NCI-H82 (cell line): ENCODE measurements around the gene ARF6.
A peak's percentile ranks its signal among the peaks of the same experiment; 100 is the strongest.
"Not testable (repeated sequence)": the region's sequence is repeated elsewhere in the genome, so short reads cannot be mapped to it uniquely, and the experiment has no call there.

ENCODE experiments used
- DNase-seq: peaks from one replicate; lab custom pipeline; 2025; lab: John Stamatoyannopoulos, UW

The ARF6 gene

GRCh38 chr14:49876563-49877127, 16.2 kb upstream of the ARF6 start:
- no peak for DNase-seq

DNA sequence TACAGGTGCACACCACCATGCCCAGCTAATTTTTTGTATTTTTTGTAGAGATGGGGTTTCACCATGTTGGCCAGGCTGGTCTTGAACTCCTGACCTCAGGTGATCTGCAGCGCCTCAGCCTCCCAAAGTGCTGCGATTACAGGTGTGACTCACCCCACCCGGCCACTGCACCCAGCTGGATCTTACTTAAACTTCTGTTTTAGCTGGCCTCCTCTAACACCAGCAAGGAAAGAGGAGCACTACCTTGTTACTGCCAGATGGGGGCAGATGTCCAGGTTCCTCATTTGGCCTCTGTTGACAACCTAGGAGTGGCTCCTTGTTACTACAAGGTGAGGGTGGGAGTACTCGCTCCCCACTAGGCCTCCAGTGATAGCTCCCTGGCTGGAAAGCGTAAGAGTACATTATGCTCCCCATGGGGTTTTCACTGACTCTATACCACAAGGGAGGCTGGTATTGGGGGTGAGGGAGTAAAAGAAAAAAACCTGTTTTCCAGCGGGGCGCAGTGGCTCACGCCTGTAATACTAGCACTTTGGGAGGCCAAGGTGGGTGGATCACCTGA, 13.2 kb upstream of the ARF6 start:
- DNase-seq: peak; percentile 74

DNA sequence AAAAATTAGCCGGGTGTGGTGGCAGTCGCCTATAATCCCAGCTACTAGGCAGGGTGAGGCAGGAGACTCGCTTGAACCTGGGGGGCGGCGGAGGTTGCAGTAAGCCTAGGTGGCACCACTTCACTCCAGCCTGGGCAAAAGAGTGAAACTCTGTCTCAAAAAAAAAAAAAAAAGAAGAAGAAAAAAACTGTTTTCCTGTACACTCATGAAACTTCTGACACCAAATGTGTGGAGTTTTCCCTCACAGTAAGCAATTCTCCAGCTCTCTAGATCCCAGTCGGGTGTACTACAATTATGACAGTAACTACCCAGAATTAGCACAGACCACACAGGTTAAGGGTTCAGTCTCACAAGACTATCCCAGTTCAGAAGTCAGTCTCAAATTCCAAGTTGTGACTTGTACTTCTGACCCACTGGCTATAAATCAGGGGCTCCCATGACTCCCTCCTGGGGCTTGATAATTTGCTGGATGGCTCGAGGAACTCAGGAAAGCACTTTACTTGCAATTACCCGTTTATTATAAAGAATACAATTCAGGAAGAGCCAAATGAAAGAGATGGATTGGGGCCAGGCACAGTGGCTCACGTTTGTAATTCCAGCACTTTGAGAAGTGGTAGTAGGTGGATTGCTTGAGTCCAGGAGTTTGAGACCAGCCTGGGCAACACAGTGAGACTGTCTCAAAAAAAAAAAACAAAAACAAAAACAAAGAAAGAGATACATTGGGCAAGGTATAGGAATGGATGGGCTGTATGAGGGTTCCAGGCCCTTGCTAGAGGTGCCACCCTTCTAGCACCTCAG, 12.4 kb upstream of the ARF6 start:
- DNase-seq: no peak

GRCh38 chr14:49881350-49882001, 11.4 kb upstream of the ARF6 start:
- DNase-seq: no peak

GRCh38 chr14:49882826-49883694, 9.8 kb upstream of the ARF6 start:
- no peak for DNase-seq

DNA sequence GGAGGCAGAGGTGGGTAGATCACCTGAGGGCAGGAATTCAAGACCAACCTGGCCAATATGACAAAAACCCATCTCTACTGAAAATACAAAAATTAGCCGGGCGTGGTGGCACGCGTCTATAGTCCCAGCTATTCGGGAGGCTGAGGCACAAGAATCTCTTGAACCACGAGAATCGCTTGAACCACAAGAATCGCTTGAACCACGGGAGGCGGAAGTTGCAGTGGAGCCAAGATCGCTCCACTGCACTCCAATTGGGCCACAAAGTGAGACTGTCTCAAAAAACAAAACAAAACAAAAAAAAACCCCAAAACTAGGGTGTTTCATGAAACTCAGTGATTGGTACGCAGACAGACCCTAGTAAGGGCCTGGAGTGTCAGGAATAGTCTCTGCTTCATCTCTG, 6.4 kb upstream of the ARF6 start:
- no peak for DNase-seq

DNA sequence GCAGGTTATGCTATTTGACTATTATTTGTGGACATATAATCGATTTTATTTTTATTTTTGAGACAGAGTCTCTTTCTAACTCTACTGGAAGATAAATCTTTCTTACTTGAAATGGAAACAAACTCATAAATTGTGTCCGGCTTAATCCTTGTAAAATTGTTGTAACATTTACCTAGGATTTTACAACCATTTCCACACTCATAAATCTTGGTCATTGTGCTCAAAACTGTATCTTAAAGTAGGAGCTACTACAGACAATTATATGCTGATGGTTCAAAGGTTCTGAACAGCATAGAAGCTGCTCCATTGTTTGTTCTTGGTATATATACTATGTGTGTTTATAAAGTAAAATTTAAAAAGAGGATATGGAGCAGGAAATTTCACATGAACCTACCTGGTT, 4.6 kb upstream of the ARF6 start:
- no peak for DNase-seq

DNA sequence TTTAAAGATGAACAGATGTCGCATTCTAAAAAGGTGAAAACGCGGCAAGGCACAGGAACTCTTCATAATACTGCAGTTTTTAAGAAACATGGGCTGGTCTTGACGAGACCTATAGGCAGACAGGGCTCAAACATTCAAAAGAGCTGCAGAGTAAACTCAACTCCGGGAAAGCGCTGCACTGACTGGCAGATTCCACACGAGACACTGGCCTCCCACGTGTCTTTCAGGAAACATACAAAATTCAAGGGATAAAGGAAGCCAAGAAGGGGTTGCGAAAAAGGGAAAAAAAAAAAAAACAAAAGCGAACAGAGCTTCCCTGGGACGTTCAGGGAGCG, 614 bp upstream of the ARF6 start:
- DNase-seq: peak; percentile 70

- DNase-seq: peak; percentile 58
Measured at GRCh38 chr14:49893309-49894213, 679 bp downstream of the ARF6 start.

DNA sequence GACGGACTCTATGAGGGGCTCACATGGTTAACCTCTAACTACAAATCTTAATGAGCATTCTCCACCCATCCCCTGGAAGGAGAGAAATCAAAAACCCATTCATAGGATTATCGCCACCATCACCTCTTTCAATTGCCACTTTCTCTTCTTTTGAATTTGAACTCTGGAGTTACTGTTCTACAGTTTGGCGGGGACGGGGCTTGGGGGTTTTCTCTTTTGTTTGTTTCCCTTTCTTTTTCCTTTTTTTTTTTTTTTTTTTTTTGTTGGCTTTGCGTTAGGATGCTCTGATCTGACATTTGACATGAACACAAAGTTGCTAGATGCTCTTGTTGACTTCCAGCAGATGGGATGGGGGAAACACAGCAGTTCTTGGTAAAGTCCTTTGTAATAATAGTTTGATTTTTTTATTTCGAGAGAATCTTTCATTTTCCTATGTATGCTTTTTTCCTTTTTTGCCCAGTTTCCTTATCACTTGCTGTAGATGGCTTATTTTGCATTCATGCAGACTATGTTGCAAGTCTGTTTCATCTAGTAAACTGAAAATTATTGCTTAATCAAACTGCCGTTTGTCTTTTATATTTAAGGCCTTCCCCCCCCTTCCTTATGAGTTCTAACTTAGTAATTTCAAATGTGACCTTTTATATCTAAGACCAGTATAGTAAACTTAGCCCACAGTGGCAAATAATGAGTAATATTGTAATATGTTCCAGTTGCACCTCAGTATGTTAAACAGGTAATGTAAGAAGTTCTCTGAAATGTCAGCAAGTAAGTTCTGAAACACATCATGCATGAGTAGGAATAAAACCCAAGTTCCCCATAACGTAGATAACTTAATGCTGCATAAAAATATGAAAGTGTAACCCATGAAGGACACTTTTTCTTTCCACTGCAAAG, 1.6 kb downstream of the ARF6 start:
- DNase-seq: not testable (repeated sequence)

DNA sequence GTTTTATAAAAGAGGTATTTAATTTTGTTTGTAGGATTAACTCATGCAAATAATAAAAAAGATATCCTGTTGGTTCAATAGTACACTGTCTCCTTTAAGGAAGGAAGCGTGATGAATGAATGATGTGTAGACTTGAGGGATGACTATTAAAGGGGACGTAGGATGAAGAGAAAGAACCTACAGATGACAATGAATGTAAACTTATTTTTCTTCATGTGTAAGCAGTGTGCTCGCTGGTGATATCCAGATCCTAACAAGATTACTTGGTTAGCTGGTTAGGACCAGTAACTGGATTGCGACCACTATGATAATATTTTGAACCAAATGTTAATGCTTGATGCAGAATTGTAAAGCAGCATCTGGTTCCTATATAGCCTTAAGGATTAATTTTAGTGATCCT, 2.6 kb downstream of the ARF6 start:
- DNase-seq: peak; percentile 60

DNA sequence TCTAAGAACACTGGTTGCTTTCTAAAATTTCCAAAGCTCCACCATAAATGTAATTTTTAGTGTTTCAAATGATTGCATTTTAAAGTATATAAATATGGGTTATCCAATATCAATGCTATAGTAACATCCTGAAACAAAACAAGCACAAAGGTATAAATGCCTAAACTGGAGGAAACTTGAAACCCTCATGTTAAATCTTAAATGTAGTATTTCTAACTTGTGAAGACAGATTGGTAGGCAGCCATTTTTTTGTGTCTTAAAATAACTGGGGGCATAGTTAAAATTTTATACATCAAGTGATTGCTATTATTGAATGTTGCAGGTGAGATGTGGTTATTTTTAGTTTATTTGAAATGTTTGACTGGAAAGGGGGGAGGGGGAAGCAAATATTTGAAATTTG, 3.4 kb downstream of the ARF6 start:
- not testable (repeated sequence) for DNase-seq

DNA sequence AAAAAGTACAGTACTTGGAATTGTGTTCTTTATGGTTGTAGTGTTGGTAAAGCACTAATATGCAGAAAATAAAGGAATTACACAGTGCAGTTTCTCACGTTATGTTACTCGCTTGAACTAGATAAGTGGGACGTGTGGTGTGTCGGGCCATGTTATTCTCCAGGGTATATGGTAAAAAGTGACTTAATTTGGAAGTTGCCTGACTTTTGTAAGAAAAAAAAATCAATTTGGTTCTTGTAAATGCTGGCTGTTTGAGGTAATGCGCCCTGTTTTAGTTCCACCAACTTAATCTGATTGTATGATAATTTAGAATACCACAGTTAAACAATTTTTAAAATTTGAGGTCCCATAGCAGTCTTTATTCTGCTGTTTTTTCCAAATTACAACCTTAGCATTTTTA, 4.1 kb downstream of the ARF6 start:
- DNase-seq: no peak

DNA sequence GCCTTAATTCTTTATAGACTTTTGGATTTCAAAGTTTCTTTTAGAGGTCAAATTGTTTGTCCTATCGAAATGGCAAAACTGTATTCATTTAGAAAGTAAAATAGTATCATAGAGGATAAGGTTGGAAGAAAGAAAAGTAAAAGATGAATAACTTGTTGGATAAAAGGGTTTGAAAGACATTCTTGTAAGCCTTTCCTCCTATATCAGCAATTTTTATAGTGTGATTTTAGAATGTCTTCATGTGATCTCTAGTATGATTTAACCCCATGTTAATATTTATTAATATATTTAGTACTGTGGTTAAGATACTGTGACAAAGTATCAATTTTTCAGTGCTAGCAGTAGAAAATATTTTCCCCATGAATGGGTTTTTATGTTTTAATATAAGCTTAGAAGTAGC, 4.5 kb downstream of the ARF6 start:
- no peak for DNase-seq

GRCh38 chr14:49897965-49898364, 5.1 kb downstream of the ARF6 start:
- no peak for DNase-seq

DNA sequence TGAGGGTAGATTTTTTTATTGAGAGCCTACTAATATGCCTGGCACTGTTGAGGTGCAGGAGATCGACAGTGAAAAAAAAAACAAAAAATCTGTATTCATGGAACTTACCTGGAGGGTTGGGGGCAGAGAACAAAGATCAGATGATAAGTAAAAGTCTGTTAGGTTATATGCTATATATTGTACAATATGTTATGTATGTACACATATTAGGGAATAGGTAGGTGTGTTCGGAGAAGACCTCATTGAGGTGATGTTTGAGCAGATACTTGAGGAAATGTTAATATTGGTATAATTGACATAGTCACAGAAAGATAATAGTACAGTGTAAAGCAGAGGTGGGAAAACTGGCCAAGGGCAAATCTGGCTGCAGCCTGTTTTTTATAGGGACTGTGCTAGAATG, 5.6 kb downstream of the ARF6 start:
- no peak for DNase-seq

DNA sequence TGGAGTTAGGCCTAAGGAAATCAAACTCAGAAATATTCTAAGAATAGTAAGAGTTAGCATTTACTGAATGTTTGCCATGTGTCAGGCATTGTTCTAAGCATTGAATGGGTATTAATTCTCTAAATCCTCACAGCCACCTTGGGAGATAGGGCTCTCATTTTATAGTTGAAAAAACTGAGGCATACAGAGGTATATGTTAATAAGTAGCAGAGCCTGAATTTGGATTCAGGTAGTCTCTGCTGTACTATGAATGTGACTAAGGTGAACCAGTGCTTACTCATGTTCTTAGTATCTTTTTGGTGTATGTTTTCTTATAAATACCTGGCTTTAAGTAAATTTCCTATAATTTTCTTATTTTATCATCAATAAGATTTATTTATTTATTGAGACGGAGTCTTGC, 8.1 kb downstream of the ARF6 start:
- no peak for DNase-seq

DNA sequence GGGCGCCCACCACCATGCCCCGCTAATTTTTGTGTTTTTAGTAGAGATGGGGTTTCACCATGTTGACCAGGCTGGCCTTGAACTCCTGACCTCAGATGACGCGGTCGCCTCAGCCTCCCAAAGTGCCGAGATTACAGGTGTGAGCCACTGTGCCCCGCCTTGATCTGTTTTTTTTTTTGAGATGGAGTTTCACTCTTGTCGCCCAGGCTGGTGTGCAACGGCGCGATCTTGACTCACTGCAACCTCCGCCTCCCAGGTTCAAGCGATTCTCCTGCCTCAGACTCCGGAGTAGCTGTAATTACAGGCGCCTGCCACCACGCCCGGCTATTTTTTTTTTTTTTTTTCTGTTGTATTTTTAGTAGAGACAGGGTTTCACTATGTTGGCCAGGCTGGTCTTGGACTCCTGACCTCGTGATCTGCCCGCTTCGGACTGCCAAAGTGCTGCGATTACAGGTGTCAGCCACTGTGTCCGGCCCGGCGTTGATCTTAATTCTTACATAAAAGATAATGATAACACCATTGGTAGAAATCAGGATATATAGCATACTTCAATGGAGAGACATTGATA, 9.9 kb downstream of the ARF6 start:
- not testable (repeated sequence) for DNase-seq

GRCh38 chr14:49904270-49904669, 11.4 kb downstream of the ARF6 start:
- no peak for DNase-seq

- no peak for DNase-seq
Measured at GRCh38 chr14:49905989-49906388, 13.1 kb downstream of the ARF6 start.
